NOMO-1 treated with DMSO at 0.1 percent for 48 hours (cell line): ENCODE results near the gene PRR18.

Source experiments
- DNase-seq: peaks from one replicate; lab custom pipeline; 2025; ENCODE audit not compliant: unreplicated experiment; lab: John Stamatoyannopoulos, UW

Gene PRR18

GRCh38 chr6:166306378-166307081 is 1.7 kb downstream of the PRR18 start:
- no peak for DNase-seq

GRCh38 chr6:166305562-166306117 is 2.6 kb downstream of the PRR18 start:
- DNase-seq: no peak

- no peak for DNase-seq
These were observed 4.1 kb downstream of the PRR18 start for GRCh38 chr6:166304106-166304505.

- no peak for DNase-seq
These were observed 6.3 kb downstream of the PRR18 start for GRCh38 chr6:166301611-166302529.

- no peak for DNase-seq
These were observed 7.7 kb downstream of the PRR18 start for GRCh38 chr6:166300357-166300987.

- DNase-seq: no peak
These were observed 10.6 kb downstream of the PRR18 start for GRCh38 chr6:166297606-166298005.

- no peak for DNase-seq
These were observed 11.9 kb downstream of the PRR18 start for GRCh38 chr6:166296035-166296883.

GRCh38 chr6:166293731-166294584 is 14.2 kb downstream of the PRR18 start:
- DNase-seq: no peak

GRCh38 chr6:166289207-166290060 is 18.8 kb downstream of the PRR18 start:
- peak; percentile 17 for DNase-seq

- no peak for DNase-seq
These were observed 21.3 kb downstream of the PRR18 start for GRCh38 chr6:166286839-166287271.

GRCh38 chr6:166285233-166285632 is 23.0 kb downstream of the PRR18 start:
- DNase-seq: no peak

- no peak for DNase-seq
These were observed 23.6 kb downstream of the PRR18 start for GRCh38 chr6:166284640-166285039.

GRCh38 chr6:166282394-166283032 is 25.7 kb downstream of the PRR18 start:
- no peak for DNase-seq

- no peak for DNase-seq
These were observed 27.1 kb downstream of the PRR18 start for GRCh38 chr6:166281104-166281503.

GRCh38 chr6:166279393-166279679 is 28.9 kb downstream of the PRR18 start:
- no peak for DNase-seq

GRCh38 chr6:166278579-166279392 is 29.4 kb downstream of the PRR18 start:
- no peak for DNase-seq

- peak; percentile 19 for DNase-seq
These were observed 30.2 kb downstream of the PRR18 start for GRCh38 chr6:166277892-166278578.
